GM12878 (cell line): Measurements from ENCODE around the gene DMRT1.

Experiments
- POLR2AphosphoS2 ChIP-seq: IDR thresholded peaks from 2 replicates; pipeline ENCODE4 v1.6.1; 2011; ENCODE audit warnings: low read depth, mild to moderate bottlenecking, low read length, improper control_type of control experiment, moderate library complexity
- RAD21 ChIP-seq: IDR thresholded peaks from 2 replicates; pipeline ENCODE4 v1.6.1; 2011; ENCODE audit warnings: mild to moderate bottlenecking, low read depth, low read length, moderate library complexity; ENCODE audit not compliant: insufficient read depth
- TAF1 ChIP-seq: IDR thresholded peaks from 2 replicates; pipeline ENCODE4 v1.6.1; 2011; ENCODE audit warnings: mild to moderate bottlenecking, low read depth, low read length, borderline replicate concordance

GRCh38 chr9:922171-922570 lies 80.7 kb downstream of the DMRT1 start:
- no peak for TF ChIP-seq TAF1
- no peak for TF ChIP-seq POLR2AphosphoS2
- no peak for TF ChIP-seq RAD21
